ENCODE measurements around the gene GDI1.
A peak's percentile ranks its signal among the peaks of the same experiment; 100 is the strongest.

The GDI1 gene

DNA sequence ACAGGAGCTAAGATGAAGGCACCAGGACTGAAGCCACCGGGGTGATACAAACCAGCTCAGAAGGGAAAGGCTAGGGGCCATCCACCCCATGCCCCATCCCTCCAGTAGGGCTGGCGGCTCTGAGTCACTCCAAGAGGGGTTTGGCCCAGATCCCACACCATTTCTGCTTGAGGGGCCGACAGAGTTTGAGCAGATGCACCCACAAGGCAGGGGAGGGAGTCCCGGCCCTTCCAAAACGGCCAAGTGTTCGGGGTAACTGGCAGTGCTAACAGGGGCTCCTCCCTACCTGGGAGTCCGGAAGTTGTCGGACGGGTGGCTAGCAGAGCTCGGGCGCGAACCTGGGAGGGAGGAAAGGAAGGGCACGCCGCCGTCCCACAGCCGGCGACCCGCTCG is 53.1 kb downstream of the GDI1 start (continued):
- 0 out of 2 replicates have a peak, but pooled peaks have one; percentile 10 for TF ChIP-seq ZBTB20 (tag by site-specific recombination; IDR thresholded peaks at IDR 0.05)
- TF ChIP-seq PATZ1 (tag by site-specific recombination; IDR thresholded peaks at IDR 0.05) = peak; percentile 43; the same call in 1 of the 2 replicates
- no peak for TF ChIP-seq ZBTB7A (tag by site-specific recombination; IDR thresholded peaks at IDR 0.05; ENCODE audit: low read depth)
- 0 out of 2 replicates have a peak, but pooled peaks have one; percentile 26 for TF ChIP-seq ZXDB (tag by site-specific recombination; IDR thresholded peaks at IDR 0.05)
- TF ChIP-seq, protein P1, sequence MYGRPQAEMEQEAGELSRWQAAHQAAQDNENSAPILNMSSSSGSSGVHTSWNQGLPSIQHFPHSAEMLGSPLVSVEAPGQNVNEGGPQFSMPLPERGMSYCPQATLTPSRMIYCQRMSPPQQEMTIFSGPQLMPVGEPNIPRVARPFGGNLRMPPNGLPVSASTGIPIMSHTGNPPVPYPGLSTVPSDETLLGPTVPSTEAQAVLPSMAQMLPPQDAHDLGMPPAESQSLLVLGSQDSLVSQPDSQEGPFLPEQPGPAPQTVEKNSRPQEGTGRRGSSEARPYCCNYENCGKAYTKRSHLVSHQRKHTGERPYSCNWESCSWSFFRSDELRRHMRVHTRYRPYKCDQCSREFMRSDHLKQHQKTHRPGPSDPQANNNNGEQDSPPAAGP (tag by site-specific recombination; IDR thresholded peaks at IDR 0.05) = 0 out of 2 replicates have a peak, but pooled peaks have one; percentile 44
- TF ChIP-seq GLIS2 (tag by site-specific recombination; IDR thresholded peaks at IDR 0.05) = peak; percentile 53; the same call in 1 of the 2 replicates
- TF ChIP-seq PRDM10 (tag by site-specific recombination; IDR thresholded peaks at IDR 0.05) = peak; percentile 76
- no peak for TF ChIP-seq ZNF701 (tag by site-specific recombination; IDR thresholded peaks at IDR 0.05)
- TF ChIP-seq ZNF529 (tag by site-specific recombination; IDR thresholded peaks at IDR 0.05; ENCODE audit: insufficient replicate concordance) = no peak
- no peak for TF ChIP-seq ZNF549 (tag by site-specific recombination; IDR thresholded peaks at IDR 0.05)
- TF ChIP-seq ZNF600 (tag by site-specific recombination; IDR thresholded peaks at IDR 0.05) = peak; percentile 69; the same call in 1 of the 2 replicates
- no peak for TF ChIP-seq ZNF501 (tag by site-specific recombination; IDR thresholded peaks at IDR 0.05)

DNA sequence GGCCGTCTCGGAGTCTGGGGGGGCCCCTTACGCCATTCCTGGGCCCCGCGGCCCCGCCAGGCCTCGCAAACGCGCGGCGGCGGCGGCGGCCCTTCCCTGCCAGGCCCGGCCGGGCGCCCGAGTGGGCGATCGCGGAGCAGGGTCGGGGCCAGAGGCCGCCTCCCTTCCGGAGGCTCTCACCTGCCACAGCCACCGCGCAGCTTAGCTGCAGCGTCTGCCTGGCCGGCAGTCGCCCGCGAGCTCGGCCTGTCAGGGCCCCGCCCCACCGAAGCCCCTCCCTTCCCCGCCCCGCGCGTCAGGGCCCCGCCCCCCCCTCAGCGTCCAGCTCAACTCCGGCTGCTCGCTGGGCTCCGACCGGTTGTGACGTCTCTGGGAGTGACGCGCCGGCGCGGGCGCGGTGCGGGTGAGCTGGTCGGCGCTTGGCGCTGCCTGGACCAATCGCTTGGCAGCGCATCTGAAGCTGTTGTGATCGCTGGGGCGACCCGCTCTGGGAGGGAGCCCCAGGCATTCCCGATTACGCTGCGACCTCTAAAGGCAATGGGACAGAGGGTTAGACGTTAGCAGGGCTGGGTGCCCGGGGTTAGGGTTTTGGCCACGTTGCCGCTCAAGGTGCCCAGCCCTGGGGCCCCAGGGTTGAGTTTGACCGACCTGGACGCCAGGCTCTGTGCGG is 53.6 kb downstream of the GDI1 start, which contains the start of gene SLC10A3:
SLC10A3 (minus strand) TSS at position 216 of the 670 bp plus-strand sequence. CDS start 1,689 bp downstream, outside the sequence.
- H3K4me3 ChIP-seq (ENCODE audit: low read depth, low read length) = peak within 1 kb of the TSS; percentile 56
- H3K4me1 ChIP-seq (ENCODE audit: control insufficient read depth, insufficient read depth, low read length) = no peaks in the 10 kb centered on the region; the same call in 1 of the 2 replicates
- no peaks in the 10 kb centered on the region; the same call in 1 of the 2 replicates for H3K9me3 ChIP-seq (ENCODE audit: control insufficient read depth, insufficient read depth, low read depth, low read length)
- H3K36me3 ChIP-seq (ENCODE audit: control insufficient read depth in 2 of 2, insufficient read depth in 1 of 2, low read length in 2 of 2) = peaks cover 0 to 15% of the 10 kb centered on the region in 2 experiments; a peak in 1 of 3 replicates
- ChIA-PET POLR2A (interaction anchor here (0.6 to 3.1 kb wide), 26 partner anchors 8 to 696 kb away, joined by 3 to 35 read pairs (median 6); partner anchors contain the start of genes DNASE1L1, FAM3A, HCFC1 and IDH3G), CTCF (interaction anchor here (0.6 to 2.5 kb wide), 5 partner anchors 12 to 54 kb away, joined by 3 to 8 read pairs (median 3); no protein-coding TSS in a partner anchor)
- H3K27ac ChIP-seq (ENCODE audit: extremely low read depth, low read depth, low read length) = peak within 1 kb of the TSS; percentile 76
- TF ChIP-seq ZBTB20 (tag by site-specific recombination; IDR thresholded peaks at IDR 0.05) (peak; percentile 94), HOXC10 (CRISPR knock-in tag; IDR thresholded peaks at IDR 0.05) (0 out of 2 replicates have a peak, but pooled peaks have one; percentile 22), ZNF629 (tag by site-specific recombination; IDR thresholded peaks at IDR 0.05) (peak; percentile 81), ZNF24 (tag by site-specific recombination; IDR thresholded peaks at IDR 0.05) (no peak), PATZ1 (tag by site-specific recombination; IDR thresholded peaks at IDR 0.05) (peak; percentile 38; the same call in 1 of the 2 replicates), BCL11B (tag by site-specific recombination; IDR thresholded peaks at IDR 0.05; ENCODE audit: low read depth) (peak; percentile 16; the same call in 1 of the 2 replicates), ZNF600 (tag by site-specific recombination; IDR thresholded peaks at IDR 0.05) (peak; percentile 62), ZXDB (tag by site-specific recombination; IDR thresholded peaks at IDR 0.05) (0 out of 2 replicates have a peak, but pooled peaks have one; percentile 34), ZNF677 (tag by site-specific recombination; IDR thresholded peaks at IDR 0.05) (peak; percentile 47; the same call in 1 of the 2 replicates)
- TF ChIP-seq, protein P2, sequence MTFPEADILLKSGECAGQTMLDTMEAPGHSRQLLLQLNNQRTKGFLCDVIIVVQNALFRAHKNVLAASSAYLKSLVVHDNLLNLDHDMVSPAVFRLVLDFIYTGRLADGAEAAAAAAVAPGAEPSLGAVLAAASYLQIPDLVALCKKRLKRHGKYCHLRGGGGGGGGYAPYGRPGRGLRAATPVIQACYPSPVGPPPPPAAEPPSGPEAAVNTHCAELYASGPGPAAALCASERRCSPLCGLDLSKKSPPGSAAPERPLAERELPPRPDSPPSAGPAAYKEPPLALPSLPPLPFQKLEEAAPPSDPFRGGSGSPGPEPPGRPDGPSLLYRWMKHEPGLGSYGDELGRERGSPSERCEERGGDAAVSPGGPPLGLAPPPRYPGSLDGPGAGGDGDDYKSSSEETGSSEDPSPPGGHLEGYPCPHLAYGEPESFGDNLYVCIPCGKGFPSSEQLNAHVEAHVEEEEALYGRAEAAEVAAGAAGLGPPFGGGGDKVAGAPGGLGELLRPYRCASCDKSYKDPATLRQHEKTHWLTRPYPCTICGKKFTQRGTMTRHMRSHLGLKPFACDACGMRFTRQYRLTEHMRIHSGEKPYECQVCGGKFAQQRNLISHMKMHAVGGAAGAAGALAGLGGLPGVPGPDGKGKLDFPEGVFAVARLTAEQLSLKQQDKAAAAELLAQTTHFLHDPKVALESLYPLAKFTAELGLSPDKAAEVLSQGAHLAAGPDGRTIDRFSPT (tag by site-specific recombination; IDR thresholded peaks at IDR 0.05) = peak; percentile 79
- TF ChIP-seq, protein P3, sequence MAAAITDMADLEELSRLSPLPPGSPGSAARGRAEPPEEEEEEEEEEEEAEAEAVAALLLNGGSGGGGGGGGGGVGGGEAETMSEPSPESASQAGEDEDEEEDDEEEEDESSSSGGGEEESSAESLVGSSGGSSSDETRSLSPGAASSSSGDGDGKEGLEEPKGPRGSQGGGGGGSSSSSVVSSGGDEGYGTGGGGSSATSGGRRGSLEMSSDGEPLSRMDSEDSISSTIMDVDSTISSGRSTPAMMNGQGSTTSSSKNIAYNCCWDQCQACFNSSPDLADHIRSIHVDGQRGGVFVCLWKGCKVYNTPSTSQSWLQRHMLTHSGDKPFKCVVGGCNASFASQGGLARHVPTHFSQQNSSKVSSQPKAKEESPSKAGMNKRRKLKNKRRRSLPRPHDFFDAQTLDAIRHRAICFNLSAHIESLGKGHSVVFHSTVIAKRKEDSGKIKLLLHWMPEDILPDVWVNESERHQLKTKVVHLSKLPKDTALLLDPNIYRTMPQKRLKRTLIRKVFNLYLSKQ (tag by site-specific recombination; IDR thresholded peaks at IDR 0.05; ENCODE audit: borderline replicate concordance) = no peak

Data from HEK293 (cell line).